HEK293 (cell line): ENCODE results near the gene PLEKHG4.

Experiments
- GLIS1 ChIP-seq: fragments of 450-650 bp; formaldehyde crosslinking; IDR thresholded peaks from 2 replicates; pipeline ENCODE4 v1.5.1; 2016; ENCODE audit warnings: missing biosample characterization, missing genetic modification characterization
- HOXA7 ChIP-seq: sonication (generic); formaldehyde crosslinking; IDR thresholded peaks from 2 replicates; pipeline ENCODE4 v1.8.1; 2022; ENCODE audit warnings: missing genetic modification reagents, borderline replicate concordance
- HOXC10 ChIP-seq: sonication (generic); formaldehyde crosslinking; IDR thresholded peaks from 2 replicates; pipeline ENCODE4 v1.8.1; 2023; ENCODE audit warnings: mild to moderate bottlenecking, missing genetic modification reagents
- KLF9 ChIP-seq: fragments of 450-650 bp; formaldehyde crosslinking; IDR thresholded peaks from 2 replicates; pipeline ENCODE4 v1.5.1; 2016; ENCODE audit warnings: missing biosample characterization, missing genetic modification characterization, low read depth
- OVOL3 ChIP-seq: fragments of 450-650 bp; formaldehyde crosslinking; IDR thresholded peaks from 2 replicates; pipeline ENCODE4 v1.5.1; 2016; ENCODE audit warnings: missing biosample characterization, missing genetic modification characterization
- REPIN1 ChIP-seq: fragments of 450-650 bp; formaldehyde crosslinking; IDR thresholded peaks from 2 replicates; pipeline ENCODE4 v1.5.1; 2017; ENCODE audit warnings: missing biosample characterization, missing genetic modification characterization, low read depth
- WT1 ChIP-seq: fragments of 450-650 bp; formaldehyde crosslinking; IDR thresholded peaks from 2 replicates; pipeline ENCODE4 v1.5.1; 2016; ENCODE audit warnings: missing biosample characterization, missing genetic modification characterization
- YY1 ChIP-seq: fragments of 450-650 bp; formaldehyde crosslinking; IDR thresholded peaks from 2 replicates; pipeline ENCODE4 v1.5.1; 2018; ENCODE audit warnings: missing biosample characterization, missing genetic modification characterization
- ZBTB17 ChIP-seq: fragments of 450-650 bp; formaldehyde crosslinking; IDR thresholded peaks from 2 replicates; pipeline ENCODE4 v1.5.1; 2016; ENCODE audit warnings: missing biosample characterization, missing genetic modification characterization
- ZNF121 ChIP-seq: fragments of 450-650 bp; formaldehyde crosslinking; IDR thresholded peaks from 2 replicates; pipeline ENCODE4 v1.5.1; 2016; ENCODE audit warnings: missing biosample characterization, missing genetic modification characterization
- ZNF157 ChIP-seq: fragments of 450-650 bp; formaldehyde crosslinking; IDR thresholded peaks from 2 replicates; pipeline ENCODE4 v1.5.1; 2016; ENCODE audit warnings: missing biosample characterization, missing genetic modification characterization
- ZNF2 ChIP-seq: fragments of 450-650 bp; formaldehyde crosslinking; IDR thresholded peaks from 2 replicates; pipeline ENCODE4 v1.5.1; 2016; ENCODE audit warnings: missing biosample characterization, missing genetic modification characterization
- ZNF223 ChIP-seq: fragments of 450-650 bp; formaldehyde crosslinking; IDR thresholded peaks from 2 replicates; pipeline ENCODE4 v1.5.1; 2016; ENCODE audit warnings: missing biosample characterization, missing genetic modification characterization
- ZNF302 ChIP-seq: fragments of 450-650 bp; formaldehyde crosslinking; IDR thresholded peaks from 2 replicates; pipeline ENCODE4 v1.5.1; 2016; ENCODE audit warnings: missing biosample characterization, missing genetic modification characterization, low read depth
- ZNF391 ChIP-seq: fragments of 450-650 bp; formaldehyde crosslinking; IDR thresholded peaks from 2 replicates; pipeline ENCODE4 v1.5.1; 2016; ENCODE audit warnings: low read depth, missing biosample characterization, missing genetic modification characterization, borderline replicate concordance
- ZNF548 ChIP-seq: fragments of 450-650 bp; formaldehyde crosslinking; IDR thresholded peaks from 2 replicates; pipeline ENCODE4 v1.5.1; 2016; ENCODE audit warnings: missing biosample characterization, missing genetic modification characterization
- ZNF629 ChIP-seq: fragments of 450-650 bp; formaldehyde crosslinking; IDR thresholded peaks from 2 replicates; pipeline ENCODE4 v1.5.1; 2017; ENCODE audit warnings: missing biosample characterization, missing genetic modification characterization
- ZNF776 ChIP-seq: fragments of 450-650 bp; formaldehyde crosslinking; IDR thresholded peaks from 2 replicates; pipeline ENCODE4 v1.5.0; 2017; ENCODE audit warnings: missing biosample characterization, missing genetic modification characterization, borderline replicate concordance
- ZNF791 ChIP-seq: fragments of 450-650 bp; formaldehyde crosslinking; IDR thresholded peaks from 2 replicates; pipeline ENCODE4 v1.5.1; 2016; ENCODE audit warnings: missing biosample characterization, missing genetic modification characterization
- ZSCAN30 ChIP-seq: fragments of 450-650 bp; IDR thresholded peaks from 2 replicates; pipeline ENCODE4 v1.5.1; 2018; ENCODE audit warnings: missing biosample characterization, mild to moderate bottlenecking, missing genetic modification characterization, moderate library complexity
- TF ChIP-seq, protein P1 (sequence below): fragments of 450-650 bp; formaldehyde crosslinking; IDR thresholded peaks from 2 replicates; pipeline ENCODE4 v1.5.1; 2016; ENCODE audit warnings: missing biosample characterization, missing genetic modification characterization, borderline replicate concordance
- TF ChIP-seq, protein P2 (sequence below): fragments of 450-650 bp; formaldehyde crosslinking; IDR thresholded peaks from 2 replicates; pipeline ENCODE4 v1.5.1; 2017; ENCODE audit warnings: missing biosample characterization, missing genetic modification characterization
- TF ChIP-seq, protein P3 (sequence below): fragments of 450-650 bp; formaldehyde crosslinking; IDR thresholded peaks from 2 replicates; pipeline ENCODE4 v1.5.1; 2016; ENCODE audit warnings: missing biosample characterization, missing genetic modification characterization
- TF ChIP-seq, protein P4 (sequence below): fragments of 450-650 bp; formaldehyde crosslinking; IDR thresholded peaks from 2 replicates; pipeline ENCODE4 v1.5.1; 2016; ENCODE audit warnings: missing biosample characterization, missing genetic modification characterization
- TF ChIP-seq, protein P5 (sequence below): fragments of 450-650 bp; formaldehyde crosslinking; conservative IDR thresholded peaks from 2 replicates; pipeline ENCODE4 v1.5.1; 2016; ENCODE audit warnings: low read depth, missing biosample characterization, missing genetic modification characterization
- TF ChIP-seq, protein P6 (sequence below): fragments of 450-650 bp; formaldehyde crosslinking; IDR thresholded peaks from 2 replicates; pipeline ENCODE4 v1.5.1; 2016; ENCODE audit warnings: missing biosample characterization, missing genetic modification characterization

PLEKHG4 gene

DNA sequence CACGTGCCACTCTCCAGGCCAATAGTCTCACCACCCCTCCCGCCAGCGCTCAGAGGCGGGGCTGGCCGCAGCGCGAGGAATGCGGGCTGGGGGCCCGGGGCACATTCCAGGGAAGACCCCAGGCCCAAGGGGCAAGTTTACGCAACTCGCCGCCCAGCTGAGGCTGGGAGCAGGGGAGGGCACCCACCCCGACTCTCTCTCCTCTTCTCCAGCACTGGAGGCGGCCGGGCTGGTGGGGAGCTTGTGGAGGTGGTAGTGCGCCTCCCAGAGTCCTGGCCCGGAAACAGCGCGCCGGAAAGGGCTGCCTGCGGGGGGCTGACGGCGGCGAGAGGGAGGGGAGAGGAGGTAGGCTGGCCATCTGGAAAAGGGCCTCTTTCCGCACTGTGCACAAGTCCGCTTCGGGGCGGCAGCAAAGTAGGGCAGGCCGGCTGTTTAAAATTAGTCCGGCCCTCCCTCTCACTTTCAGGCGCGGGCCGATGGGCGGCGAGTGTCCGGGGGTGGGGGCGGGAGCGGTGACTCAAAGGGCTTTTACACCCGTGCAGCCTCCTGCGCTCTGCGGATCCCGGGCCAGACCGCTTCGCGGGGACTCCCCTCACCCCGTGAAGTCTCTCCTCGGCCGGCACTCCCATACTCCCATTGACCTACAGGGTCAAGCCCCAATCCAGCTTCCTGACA lies 33.1 kb upstream of the PLEKHG4 start (continued):
- no peak for TF ChIP-seq ZNF223 (tag by site-specific recombination)
- TF ChIP-seq HOXA7 = no peak
- no peak for TF ChIP-seq ZNF2
- no peak for TF ChIP-seq ZNF121 (tag by site-specific recombination)
- TF ChIP-seq, protein P1, sequence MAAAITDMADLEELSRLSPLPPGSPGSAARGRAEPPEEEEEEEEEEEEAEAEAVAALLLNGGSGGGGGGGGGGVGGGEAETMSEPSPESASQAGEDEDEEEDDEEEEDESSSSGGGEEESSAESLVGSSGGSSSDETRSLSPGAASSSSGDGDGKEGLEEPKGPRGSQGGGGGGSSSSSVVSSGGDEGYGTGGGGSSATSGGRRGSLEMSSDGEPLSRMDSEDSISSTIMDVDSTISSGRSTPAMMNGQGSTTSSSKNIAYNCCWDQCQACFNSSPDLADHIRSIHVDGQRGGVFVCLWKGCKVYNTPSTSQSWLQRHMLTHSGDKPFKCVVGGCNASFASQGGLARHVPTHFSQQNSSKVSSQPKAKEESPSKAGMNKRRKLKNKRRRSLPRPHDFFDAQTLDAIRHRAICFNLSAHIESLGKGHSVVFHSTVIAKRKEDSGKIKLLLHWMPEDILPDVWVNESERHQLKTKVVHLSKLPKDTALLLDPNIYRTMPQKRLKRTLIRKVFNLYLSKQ = no peak
- no peak for TF ChIP-seq ZNF791 (tag by site-specific recombination)
- TF ChIP-seq, protein P2, sequence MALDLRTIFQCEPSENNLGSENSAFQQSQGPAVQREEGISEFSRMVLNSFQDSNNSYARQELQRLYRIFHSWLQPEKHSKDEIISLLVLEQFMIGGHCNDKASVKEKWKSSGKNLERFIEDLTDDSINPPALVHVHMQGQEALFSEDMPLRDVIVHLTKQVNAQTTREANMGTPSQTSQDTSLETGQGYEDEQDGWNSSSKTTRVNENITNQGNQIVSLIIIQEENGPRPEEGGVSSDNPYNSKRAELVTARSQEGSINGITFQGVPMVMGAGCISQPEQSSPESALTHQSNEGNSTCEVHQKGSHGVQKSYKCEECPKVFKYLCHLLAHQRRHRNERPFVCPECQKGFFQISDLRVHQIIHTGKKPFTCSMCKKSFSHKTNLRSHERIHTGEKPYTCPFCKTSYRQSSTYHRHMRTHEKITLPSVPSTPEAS = no peak
- no peak for TF ChIP-seq ZNF391
- TF ChIP-seq REPIN1 = 0 out of 2 replicates have a peak, but pooled peaks have one; percentile 54
- TF ChIP-seq ZSCAN30 (tag by site-specific recombination) = 0 out of 2 replicates have a peak, but pooled peaks have one; percentile 40
- TF ChIP-seq OVOL3 (tag by site-specific recombination) = no peak
- TF ChIP-seq ZNF629 (tag by site-specific recombination) = peak; percentile 35; the same call in 1 of the 2 replicates
- TF ChIP-seq ZNF548 (tag by site-specific recombination) = no peak
- TF ChIP-seq ZNF302 (tag by site-specific recombination) = no peak
- peak; percentile 81 for TF ChIP-seq WT1 (tag by site-specific recombination)
- TF ChIP-seq YY1 (tag by site-specific recombination) = no peak
- TF ChIP-seq, protein P3, sequence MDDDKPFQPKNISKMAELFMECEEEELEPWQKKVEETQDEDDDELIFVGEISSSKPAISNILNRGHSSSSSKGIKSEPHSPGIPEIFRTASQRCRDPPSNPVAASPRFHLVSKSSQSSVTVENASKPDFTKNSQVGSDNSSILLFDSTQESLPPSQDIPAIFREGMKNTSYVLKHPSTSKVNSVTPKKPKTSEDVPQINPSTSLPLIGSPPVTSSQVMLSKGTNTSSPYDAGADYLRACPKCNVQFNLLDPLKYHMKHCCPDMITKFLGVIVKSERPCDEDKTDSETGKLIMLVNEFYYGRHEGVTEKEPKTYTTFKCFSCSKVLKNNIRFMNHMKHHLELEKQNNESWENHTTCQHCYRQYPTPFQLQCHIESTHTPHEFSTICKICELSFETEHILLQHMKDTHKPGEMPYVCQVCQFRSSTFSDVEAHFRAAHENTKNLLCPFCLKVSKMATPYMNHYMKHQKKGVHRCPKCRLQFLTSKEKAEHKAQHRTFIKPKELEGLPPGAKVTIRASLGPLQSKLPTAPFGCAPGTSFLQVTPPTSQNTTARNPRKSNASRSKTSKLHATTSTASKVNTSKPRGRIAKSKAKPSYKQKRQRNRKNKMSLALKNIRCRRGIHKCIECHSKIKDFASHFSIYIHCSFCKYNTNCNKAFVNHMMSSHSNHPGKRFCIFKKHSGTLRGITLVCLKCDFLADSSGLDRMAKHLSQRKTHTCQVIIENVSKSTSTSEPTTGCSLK (tag by site-specific recombination) = no peak
- TF ChIP-seq ZNF157 (tag by site-specific recombination) = no peak
- TF ChIP-seq, protein P4, sequence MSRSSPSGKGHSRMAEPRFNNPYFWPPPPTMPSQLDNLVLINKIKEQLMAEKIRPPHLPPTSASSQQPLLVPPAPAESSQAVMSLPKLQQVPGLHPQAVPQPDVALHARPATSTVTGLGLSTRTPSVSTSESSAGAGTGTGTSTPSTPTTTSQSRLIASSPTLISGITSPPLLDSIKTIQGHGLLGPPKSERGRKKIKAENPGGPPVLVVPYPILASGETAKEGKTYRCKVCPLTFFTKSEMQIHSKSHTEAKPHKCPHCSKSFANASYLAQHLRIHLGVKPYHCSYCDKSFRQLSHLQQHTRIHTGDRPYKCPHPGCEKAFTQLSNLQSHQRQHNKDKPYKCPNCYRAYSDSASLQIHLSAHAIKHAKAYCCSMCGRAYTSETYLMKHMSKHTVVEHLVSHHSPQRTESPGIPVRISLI (tag by site-specific recombination) = no peak
- TF ChIP-seq, protein P5, sequence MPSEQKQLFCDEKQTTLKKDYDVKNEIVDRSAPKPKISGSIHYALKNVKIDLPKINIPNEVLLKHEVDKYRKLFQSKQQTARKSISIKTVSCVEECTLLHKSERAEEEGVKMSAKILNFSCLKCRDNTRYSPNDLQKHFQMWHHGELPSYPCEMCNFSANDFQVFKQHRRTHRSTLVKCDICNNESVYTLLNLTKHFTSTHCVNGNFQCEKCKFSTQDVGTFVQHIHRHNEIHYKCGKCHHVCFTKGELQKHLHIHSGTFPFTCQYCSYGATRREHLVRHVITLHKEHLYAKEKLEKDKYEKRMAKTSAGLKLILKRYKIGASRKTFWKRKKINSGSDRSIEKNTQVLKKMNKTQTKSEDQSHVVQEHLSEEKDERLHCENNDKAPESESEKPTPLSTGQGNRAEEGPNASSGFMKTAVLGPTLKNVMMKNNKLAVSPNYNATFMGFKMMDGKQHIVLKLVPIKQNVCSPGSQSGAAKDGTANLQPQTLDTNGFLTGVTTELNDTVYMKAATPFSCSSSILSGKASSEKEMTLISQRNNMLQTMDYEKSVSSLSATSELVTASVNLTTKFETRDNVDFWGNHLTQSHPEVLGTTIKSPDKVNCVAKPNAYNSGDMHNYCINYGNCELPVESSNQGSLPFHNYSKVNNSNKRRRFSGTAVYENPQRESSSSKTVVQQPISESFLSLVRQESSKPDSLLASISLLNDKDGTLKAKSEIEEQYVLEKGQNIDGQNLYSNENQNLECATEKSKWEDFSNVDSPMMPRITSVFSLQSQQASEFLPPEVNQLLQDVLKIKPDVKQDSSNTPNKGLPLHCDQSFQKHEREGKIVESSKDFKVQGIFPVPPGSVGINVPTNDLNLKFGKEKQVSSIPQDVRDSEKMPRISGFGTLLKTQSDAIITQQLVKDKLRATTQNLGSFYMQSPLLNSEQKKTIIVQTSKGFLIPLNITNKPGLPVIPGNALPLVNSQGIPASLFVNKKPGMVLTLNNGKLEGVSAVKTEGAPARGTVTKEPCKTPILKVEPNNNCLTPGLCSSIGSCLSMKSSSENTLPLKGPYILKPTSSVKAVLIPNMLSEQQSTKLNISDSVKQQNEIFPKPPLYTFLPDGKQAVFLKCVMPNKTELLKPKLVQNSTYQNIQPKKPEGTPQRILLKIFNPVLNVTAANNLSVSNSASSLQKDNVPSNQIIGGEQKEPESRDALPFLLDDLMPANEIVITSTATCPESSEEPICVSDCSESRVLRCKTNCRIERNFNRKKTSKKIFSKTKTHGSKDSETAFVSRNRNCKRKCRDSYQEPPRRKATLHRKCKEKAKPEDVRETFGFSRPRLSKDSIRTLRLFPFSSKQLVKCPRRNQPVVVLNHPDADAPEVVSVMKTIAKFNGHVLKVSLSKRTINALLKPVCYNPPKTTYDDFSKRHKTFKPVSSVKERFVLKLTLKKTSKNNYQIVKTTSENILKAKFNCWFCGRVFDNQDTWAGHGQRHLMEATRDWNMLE (tag by site-specific recombination) = no peak
- TF ChIP-seq, protein P6, sequence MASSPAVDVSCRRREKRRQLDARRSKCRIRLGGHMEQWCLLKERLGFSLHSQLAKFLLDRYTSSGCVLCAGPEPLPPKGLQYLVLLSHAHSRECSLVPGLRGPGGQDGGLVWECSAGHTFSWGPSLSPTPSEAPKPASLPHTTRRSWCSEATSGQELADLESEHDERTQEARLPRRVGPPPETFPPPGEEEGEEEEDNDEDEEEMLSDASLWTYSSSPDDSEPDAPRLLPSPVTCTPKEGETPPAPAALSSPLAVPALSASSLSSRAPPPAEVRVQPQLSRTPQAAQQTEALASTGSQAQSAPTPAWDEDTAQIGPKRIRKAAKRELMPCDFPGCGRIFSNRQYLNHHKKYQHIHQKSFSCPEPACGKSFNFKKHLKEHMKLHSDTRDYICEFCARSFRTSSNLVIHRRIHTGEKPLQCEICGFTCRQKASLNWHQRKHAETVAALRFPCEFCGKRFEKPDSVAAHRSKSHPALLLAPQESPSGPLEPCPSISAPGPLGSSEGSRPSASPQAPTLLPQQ (tag by site-specific recombination) = peak; percentile 65; the same call in 1 of the 2 replicates
- TF ChIP-seq GLIS1 (tag by site-specific recombination) = peak; percentile 84
- no peak for TF ChIP-seq HOXC10 (CRISPR knock-in tag)
- TF ChIP-seq KLF9 (tag by site-specific recombination) = peak; percentile 82; the same call in 1 of the 2 replicates
- TF ChIP-seq ZBTB17 = no peak; the same call in 1 of the 2 replicates
- TF ChIP-seq ZNF776 (tag by site-specific recombination) = no peak
